CD4-positive, alpha-beta T cell treated with Interleukin-17A for 1 hour (primary cell): ENCODE data around the gene ADAMTS14.

Experiments
- DNase-seq: peaks from one replicate; pipeline ENCODE4 v3.0.0-alpha.2; 2020

Gene ADAMTS14

GRCh38 chr10:70675496-70676161 lies 3.3 kb downstream of the ADAMTS14 start:
- DNase-seq = no peak

- no peak for DNase-seq
Observed at GRCh38 chr10:70676511-70676910, 4.2 kb downstream of the ADAMTS14 start.

GRCh38 chr10:70677016-70677415 lies 4.7 kb downstream of the ADAMTS14 start:
- DNase-seq = no peak

- no peak for DNase-seq
Observed at GRCh38 chr10:70677620-70678249, 5.4 kb downstream of the ADAMTS14 start.

DNA sequence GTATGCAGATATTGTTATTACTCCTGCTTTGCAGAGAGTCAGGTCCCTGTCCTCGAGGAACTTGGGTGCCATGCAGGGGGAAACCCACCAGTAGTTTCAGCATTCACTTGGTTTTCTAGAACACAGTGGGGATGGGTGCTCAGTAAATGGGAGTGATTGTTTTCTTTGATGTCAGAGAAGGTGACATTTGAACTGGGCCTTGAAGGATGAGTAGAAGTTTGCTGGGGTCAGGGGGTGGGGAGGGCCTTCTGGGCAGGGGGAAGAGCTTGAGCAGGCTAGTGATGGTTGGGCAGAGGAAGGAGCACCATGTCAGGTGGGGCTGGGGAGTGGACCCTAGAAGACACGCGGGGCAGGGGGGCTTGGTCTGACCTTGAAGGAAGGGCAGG lies 5.9 kb downstream of the ADAMTS14 start:
- DNase-seq = no peak

- DNase-seq = no peak
Observed at GRCh38 chr10:70678757-70679489, 6.6 kb downstream of the ADAMTS14 start.

DNA sequence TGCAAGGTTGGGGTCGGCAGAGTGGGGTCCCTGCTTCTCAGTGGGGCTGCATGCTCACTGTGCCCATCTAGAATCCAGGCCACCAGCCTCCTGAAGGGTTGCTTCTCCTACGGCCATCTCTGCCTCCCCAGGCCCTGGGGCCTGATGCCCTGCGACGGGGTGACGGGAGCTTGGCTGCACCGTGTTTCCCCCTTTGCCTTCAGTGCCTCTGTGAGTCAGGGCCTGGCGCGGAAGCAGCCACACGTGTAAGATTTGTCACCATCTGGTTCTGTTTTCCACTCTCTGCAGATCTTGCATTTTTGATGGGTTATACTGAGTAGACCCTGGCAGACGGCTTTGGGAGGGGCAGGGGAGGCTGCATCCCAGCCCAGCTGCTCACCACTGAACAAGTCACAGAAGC lies 7.2 kb downstream of the ADAMTS14 start:
- no peak for DNase-seq

- no peak for DNase-seq
Observed at GRCh38 chr10:70680899-70681730, 8.8 kb downstream of the ADAMTS14 start.

DNA sequence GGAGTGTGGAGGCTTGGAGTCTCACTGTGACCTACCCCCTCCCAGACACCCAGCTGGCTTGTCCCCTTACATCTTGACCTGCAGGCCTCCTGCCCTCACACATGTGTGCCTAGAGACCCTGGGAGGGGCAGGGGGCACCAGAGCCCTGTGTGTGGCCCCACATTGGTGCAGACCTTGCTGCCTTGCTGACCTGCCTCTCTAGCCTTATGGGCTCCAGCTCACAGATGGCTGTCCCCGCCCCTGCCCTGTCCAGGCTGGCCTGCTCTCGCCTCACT lies 9.4 kb downstream of the ADAMTS14 start:
- DNase-seq = no peak

DNA sequence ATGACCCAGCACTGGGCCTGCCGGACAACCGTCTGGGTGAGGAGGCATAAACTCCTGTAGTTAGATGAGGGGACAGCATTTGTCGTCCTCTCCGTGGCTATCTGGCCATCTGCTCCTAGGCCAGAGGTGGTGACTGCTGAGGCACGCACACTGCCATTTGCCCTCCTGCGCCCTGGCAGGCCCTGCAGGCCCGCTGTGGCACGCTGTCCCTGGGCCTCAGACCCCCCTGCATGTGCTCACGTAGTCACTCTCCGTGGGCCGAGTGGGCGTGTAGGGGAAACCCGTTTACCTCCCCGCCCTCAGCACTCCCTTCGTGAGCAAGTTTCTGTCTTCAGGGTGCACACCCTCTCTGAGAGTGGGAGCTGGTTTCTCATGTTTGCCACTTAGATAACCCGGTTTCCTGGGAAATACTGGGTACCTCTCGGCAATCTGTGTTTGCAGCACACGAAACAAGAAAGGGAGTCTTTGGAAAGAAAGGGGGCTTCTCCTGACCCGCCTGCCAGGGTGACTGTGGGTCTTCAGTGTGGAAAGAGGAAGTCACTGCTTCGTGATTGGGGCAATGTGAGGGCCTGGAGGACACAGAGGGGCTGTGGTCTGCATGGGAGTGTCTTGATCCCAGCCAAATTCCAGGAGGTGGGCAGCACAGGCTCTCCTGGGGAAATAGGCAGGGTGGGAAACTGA lies 10.8 kb downstream of the ADAMTS14 start:
- DNase-seq = no peak

- no peak for DNase-seq
Observed at GRCh38 chr10:70683601-70683934, 11.3 kb downstream of the ADAMTS14 start.

DNA sequence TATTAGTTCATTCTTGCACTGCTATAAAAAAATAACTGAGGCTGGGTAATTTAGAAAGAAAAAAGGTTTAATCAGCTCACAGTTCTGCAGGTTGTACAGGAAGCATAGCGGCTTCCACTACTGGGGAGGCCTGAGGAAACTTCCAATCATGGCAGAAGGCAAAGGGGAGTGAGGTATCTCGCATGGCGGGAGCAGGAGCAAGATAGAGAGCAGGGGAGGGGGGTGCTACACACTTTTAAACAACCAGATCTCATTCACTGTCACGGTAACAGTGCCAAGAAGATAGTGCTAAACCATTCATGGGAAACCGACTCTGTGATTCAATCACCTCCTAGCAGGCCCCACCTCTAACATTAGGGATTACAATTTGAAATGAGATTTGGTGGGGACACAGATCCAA lies 11.6 kb downstream of the ADAMTS14 start:
- DNase-seq = no peak

GRCh38 chr10:70684374-70684773 lies 12.1 kb downstream of the ADAMTS14 start:
- DNase-seq = no peak

- DNase-seq = no peak
Observed at GRCh38 chr10:70684839-70685454, 12.6 kb downstream of the ADAMTS14 start.

- no peak for DNase-seq
Observed at GRCh38 chr10:70685455-70685911, 13.2 kb downstream of the ADAMTS14 start.

DNA sequence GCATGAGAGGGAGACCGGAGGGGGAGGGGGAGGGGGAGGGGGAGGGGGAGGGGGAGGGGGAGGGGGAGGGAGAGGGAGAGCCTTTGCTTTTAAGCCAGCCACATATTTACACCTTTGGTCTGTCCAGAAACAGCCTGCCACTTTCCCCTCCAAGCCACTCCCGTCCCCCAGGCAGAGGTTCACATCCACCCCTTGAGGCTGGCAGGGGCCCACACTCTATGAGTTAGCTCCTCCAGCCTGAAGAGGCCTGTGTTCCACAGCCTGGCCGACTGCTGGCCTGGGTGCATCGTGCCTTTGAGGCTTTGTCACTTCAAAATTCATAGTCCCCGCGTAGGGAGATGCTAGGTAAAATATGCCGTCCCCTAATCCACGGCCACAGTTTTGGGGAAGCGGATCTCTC lies 16.5 kb downstream of the ADAMTS14 start:
- no peak for DNase-seq

DNA sequence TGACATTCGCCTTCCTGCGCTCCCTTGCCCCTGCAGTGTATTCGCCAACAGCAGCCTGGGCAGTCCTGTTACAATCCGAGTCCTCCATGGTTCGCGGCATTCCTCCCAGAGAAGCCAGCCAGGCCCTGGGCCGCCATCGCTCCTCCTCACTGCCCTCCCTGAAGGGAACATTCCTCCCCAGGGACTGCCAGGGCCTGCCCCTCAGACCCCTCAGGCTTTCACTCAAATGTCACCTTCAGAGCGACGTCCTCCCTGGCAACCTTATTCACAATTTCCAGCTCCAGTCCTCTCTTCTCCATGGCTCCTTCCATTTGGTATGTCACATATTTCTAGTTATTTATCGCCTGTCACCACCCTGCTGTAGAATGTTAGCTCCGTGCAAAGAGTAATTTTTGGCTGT lies 17.4 kb downstream of the ADAMTS14 start:
- no peak for DNase-seq

DNA sequence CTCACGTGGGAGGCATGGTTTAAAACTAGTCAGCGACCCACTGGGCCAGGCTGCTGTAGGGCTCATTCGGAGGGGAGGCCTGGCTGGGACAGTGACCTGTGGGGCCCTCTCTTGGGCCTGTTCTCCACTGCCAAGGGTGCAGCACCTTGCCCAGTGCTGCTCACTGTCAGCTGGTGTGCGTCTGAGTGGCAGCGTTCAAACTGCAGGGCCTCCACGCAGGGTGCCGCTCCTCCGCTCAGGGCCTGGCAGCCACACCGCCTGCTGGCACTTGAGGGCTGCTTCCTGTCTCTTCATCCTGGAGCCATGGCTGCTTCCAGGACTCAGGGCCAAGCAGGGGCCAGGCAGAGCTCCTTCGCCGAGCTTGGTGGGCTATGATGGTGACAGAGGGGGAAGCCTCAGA lies 18.3 kb downstream of the ADAMTS14 start:
- DNase-seq = no peak

DNA sequence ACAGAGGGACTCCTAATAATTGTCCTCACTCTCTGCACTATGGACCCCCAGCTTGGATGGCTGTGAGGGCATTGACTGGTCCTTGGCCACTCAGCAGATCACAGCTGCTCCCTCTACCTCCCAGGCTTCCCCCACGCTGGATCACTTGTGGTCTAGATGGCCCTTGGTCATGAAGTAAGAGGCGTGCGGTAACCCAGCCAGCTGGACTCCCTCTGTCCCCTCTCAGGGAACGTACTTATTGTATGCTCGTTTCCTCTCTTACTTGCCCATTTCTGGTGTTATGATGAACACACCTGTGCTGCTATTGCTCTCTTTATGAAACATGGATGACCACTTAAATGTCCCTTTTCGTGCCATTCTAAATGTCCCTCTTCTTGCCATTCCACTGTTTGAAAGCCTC lies 19.3 kb downstream of the ADAMTS14 start:
- no peak for DNase-seq

GRCh38 chr10:70692043-70692603 lies 19.8 kb downstream of the ADAMTS14 start:
- no peak for DNase-seq

GRCh38 chr10:70693619-70694335 lies 21.5 kb downstream of the ADAMTS14 start:
- DNase-seq = no peak
